Breast epithelium (tissue), 4 donors: ENCODE data around the gene CDH4. TPM values are rescaled to one million over a fixed set of nuclear protein-coding genes. Genes with fewer than 3 reads are reported as not detected.

Experiments used
- DNase-seq, 2 donors: peaks; one replicate each; pipeline ENCODE4 v3.0.0-alpha.2; 2019; ENCODE audit warnings: low spot score in 2 of 2
- H3K27ac ChIP-seq, 2 donors: fragments of 200-600 bp; sonication (generic) in 1 of 2; one replicate each; pipeline ENCODE4 v1.5.1; 2016 to 2019; ENCODE audit warnings: mild to moderate bottlenecking in 1 of 2
- H3K27me3 ChIP-seq, 2 donors: fragments of 200-600 bp; sonication (generic) in 1 of 2; one replicate each; pipeline versions ENCODE4 v1.5.1 to v1.6.0; 2017 to 2019; ENCODE audit warnings: control low read depth in 1 of 2, mild to moderate bottlenecking in 1 of 2
- H3K36me3 ChIP-seq: fragments of 200-600 bp; one replicate; pipeline ENCODE4 v1.5.1; 2019
- H3K4me1 ChIP-seq, 2 donors: fragments of 200-600 bp; sonication (generic); one replicate each; pipeline ENCODE4 v1.5.1; 2016 to 2019; ENCODE audit warnings: control low read depth in 1 of 2
- H3K4me3 ChIP-seq, 3 donors: fragments of 200-600 bp; sonication (generic); 1 replicate in 2 of 3; 2 replicates in 1 of 3; pipeline ENCODE4 v1.5.1; 2016 to 2019; ENCODE audit warnings: mild to moderate bottlenecking in 3 of 3, moderate library complexity in 2 of 3
- H3K9me3 ChIP-seq, 2 donors: fragments of 200-600 bp; sonication (generic) in 1 of 2; one replicate each; pipeline ENCODE4 v1.5.1; 2016 to 2019; ENCODE audit warnings: control low read depth in 1 of 2
- CTCF ChIP-seq, 3 donors: fragments of 450-650 bp; IDR thresholded peaks; one replicate each; pipeline ENCODE4 v1.5.1; 2016 to 2017; ENCODE audit warnings: antibody characterized with exemption in 3 of 3, mild to moderate bottlenecking in 3 of 3, moderate library complexity in 3 of 3
- POLR2A ChIP-seq: fragments of 450-650 bp; IDR thresholded peaks from one replicate; pipeline ENCODE4 v1.6.1; 2016; ENCODE audit warnings: antibody characterized with exemption, mild to moderate bottlenecking, moderate library complexity
- POLR2AphosphoS5 ChIP-seq, 3 donors: sonication (generic); formaldehyde crosslinking; IDR thresholded peaks; one replicate each; pipeline ENCODE4 v1.6.1; 2017; ENCODE audit warnings: antibody characterized with exemption in 3 of 3
- intact Hi-C: fragments of 100-400 bp; cut with DNase I; formaldehyde crosslinking; loops from one replicate; pipeline ENCODE4 v1.15.1; 2023; ENCODE audit warnings: low total_unique reads
- total RNA-seq, 3 donors: library from RNA; depleted of rRNA; stranded (reverse); fragments of >200 nt; gene quantifications; one replicate each; pipeline ENCODE4 v1.1.0, GENCODE V29; 2016

Gene CDH4
- total RNA-seq, 3 donors from 2014 or later, result under 0.01 TPM; not detected in 2

GRCh38 chr20:61437280-61438206 lies 185.5 kb downstream of the CDH4 start:
- no peak overlapping the region for H3K4me3 ChIP-seq
- intact Hi-C loops, result no loop called here
- TF ChIP-seq POLR2A (no peak), CTCF (IDR thresholded peaks at IDR 0.05) (no peak), POLR2AphosphoS5 (IDR thresholded peaks at IDR 0.05) (no peak)
- peak overlapping the region; percentile 70 to 86 for H3K27ac ChIP-seq
- H3K9me3 ChIP-seq, result no peaks in the 10 kb centered on the region
- peak in 1 of 2 donors; percentile 61 for DNase-seq
- H3K27me3 ChIP-seq, result peaks cover 0 to 21% of the 10 kb centered on the region in 2 donors
- no peaks in the 10 kb centered on the region for H3K4me1 ChIP-seq
- H3K36me3 ChIP-seq, result no peaks in the 10 kb centered on the region

- intact Hi-C loops, result no loop called here
- Histone ChIP-seq H3K9me3 (no peaks in the 10 kb centered on the region), H3K4me3 (no peak overlapping the region), H3K36me3 (no peaks in the 10 kb centered on the region), H3K4me1 (no peaks in the 10 kb centered on the region), H3K27me3 (peaks cover 0 to 21% of the 10 kb centered on the region in 2 donors), H3K27ac (no peak overlapping the region)
- no peak for DNase-seq
- TF ChIP-seq CTCF (IDR thresholded peaks at IDR 0.05) (no peak), POLR2A (no peak), POLR2AphosphoS5 (IDR thresholded peaks at IDR 0.05) (no peak)
These were observed 186.2 kb downstream of the CDH4 start for GRCh38 chr20:61438285-61438684.

- no peaks in the 10 kb centered on the region for H3K9me3 ChIP-seq
- no peak overlapping the region for H3K4me3 ChIP-seq
- H3K27me3 ChIP-seq, result peaks cover 0 to 13% of the 10 kb centered on the region in 2 donors
- no peaks in the 10 kb centered on the region for H3K4me1 ChIP-seq
- no peak overlapping the region for H3K27ac ChIP-seq
- H3K36me3 ChIP-seq, result no peaks in the 10 kb centered on the region
- no peak for TF ChIP-seq POLR2AphosphoS5 (IDR thresholded peaks at IDR 0.05)
- TF ChIP-seq CTCF (IDR thresholded peaks at IDR 0.05), result no peak
- TF ChIP-seq POLR2A, result no peak
- intact Hi-C loops, result no loop called here
- no peak for DNase-seq
These were observed 187.2 kb downstream of the CDH4 start for GRCh38 chr20:61439251-61439650.

- Histone ChIP-seq H3K36me3 (no peaks in the 10 kb centered on the region), H3K27me3 (peaks cover 0 to 6% of the 10 kb centered on the region in 2 donors), H3K4me1 (no peaks in the 10 kb centered on the region), H3K4me3 (no peak overlapping the region), H3K9me3 (no peaks in the 10 kb centered on the region), H3K27ac (no peak overlapping the region)
- TF ChIP-seq POLR2AphosphoS5 (IDR thresholded peaks at IDR 0.05) (no peak), CTCF (IDR thresholded peaks at IDR 0.05) (no peak), POLR2A (no peak)
- DNase-seq, result no peak
- intact Hi-C loops, result no loop called here
These were observed 188.5 kb downstream of the CDH4 start for GRCh38 chr20:61440548-61441055.

- Histone ChIP-seq H3K4me3 (no peak overlapping the region), H3K27me3 (peaks cover 0 to 3% of the 10 kb centered on the region in 2 donors), H3K36me3 (no peaks in the 10 kb centered on the region), H3K9me3 (no peaks in the 10 kb centered on the region), H3K4me1 (no peaks in the 10 kb centered on the region), H3K27ac (no peak overlapping the region)
- no peak for DNase-seq
- TF ChIP-seq POLR2AphosphoS5 (IDR thresholded peaks at IDR 0.05), result no peak
- intact Hi-C loops, result no loop called here
These were observed 189.5 kb downstream of the CDH4 start for GRCh38 chr20:61441537-61441936.
